Stimulated activated CD8-positive, alpha-beta memory T cell treated with anti-CD3 and anti-CD28 coated beads, Interleukin-4, amount 100 ng/mL, for 48 hours (primary cell): ENCODE measurements around the gene RDH13.
A peak's percentile ranks its signal among the peaks of the same experiment; 100 is the strongest.
"Not testable (repeated sequence)": the region's sequence is repeated elsewhere in the genome, so short reads cannot be mapped to it uniquely, and the experiment has no call there.

Experiments
- DNase-seq: peaks from one replicate; pipeline ENCODE4 v3.0.0-alpha.2; 2020

Gene RDH13

GRCh38 chr19:55008781-55009180 is 54.2 kb downstream of the RDH13 start:
- not testable (repeated sequence) for DNase-seq

- DNase-seq = not testable (repeated sequence)
Observed at GRCh38 chr19:55008189-55008588, 54.8 kb downstream of the RDH13 start.

DNA sequence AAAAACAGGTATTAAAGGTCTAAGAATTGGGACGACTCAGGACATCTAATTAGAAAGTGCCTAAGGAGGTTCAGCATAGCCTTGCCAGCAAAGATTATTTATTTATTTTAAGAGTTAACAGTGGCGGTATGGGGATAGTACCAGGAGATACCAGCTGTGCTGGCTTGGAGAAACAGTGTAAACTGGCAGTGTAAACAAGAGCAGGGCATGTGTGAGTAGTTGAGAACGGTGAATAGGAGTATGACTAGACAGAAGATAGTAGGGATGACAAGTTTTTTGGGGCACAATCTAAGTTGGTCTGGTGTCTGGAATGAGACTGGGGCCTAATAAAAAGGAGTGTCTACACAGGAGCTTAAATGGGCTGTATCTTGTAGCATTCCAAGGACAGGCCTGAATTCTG is 55.4 kb downstream of the RDH13 start:
- DNase-seq = not testable (repeated sequence)

DNA sequence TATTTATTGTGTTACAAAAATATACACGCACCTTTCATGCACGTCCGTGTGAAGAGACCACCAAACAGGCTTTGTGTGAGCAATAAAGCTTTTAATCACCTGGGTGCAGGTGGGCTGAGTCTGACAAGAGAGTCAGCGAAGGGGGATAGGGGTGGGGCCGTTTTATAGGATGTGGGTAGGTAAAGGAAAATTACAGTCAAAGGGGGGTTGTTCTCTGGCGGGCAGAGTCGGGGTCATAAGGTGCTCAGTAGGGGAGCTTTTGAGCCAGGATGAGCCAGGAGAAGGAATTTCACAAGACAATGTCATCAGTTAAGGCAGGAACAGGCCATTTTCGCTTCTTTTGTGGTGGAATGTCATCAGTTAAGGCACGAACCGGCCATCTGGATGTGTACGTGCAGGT is 56.2 kb downstream of the RDH13 start:
- DNase-seq = not testable (repeated sequence)

GRCh38 chr19:55005684-55006488 is 57.1 kb downstream of the RDH13 start:
- DNase-seq = peak; percentile 51

GRCh38 chr19:55000761-55001160 is 62.2 kb downstream of the RDH13 start:
- no peak for DNase-seq

DNA sequence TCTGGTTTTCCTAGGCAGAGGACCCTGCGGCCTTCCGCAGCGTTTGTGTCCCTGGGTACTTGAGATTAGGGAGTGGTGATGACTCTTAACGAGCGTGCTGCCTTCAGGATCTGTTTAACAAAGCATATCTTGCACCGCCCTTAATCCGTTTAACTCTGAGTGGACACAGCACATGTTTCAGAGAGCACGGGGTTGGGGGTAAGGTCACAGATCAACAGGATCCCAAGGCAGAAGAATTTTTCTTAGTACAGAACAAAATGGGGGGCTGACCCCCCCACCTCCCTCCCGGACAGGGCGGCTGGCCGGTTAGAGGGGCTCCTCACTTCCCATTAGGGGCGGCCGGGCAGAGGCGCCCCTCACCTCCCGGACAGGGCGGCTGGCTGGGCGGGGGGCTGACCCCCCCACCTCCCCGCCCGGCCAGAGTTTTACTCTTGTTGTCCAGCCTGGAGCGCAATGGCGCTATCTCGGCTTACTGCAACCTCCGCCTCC is 64.2 kb downstream of the RDH13 start:
- not testable (repeated sequence) for DNase-seq

- no peak for DNase-seq
Observed at GRCh38 chr19:54995561-54995960, 67.4 kb downstream of the RDH13 start.
